HG03378 (cell line): ENCODE measurements around the gene LSMEM2.
"Not testable (repeated sequence)": the region's sequence is repeated elsewhere in the genome, so short reads cannot be mapped to it uniquely, and the experiment has no call there.

Experiments
- ATAC-seq: cut with Tn5 transposase; IDR thresholded peaks from one replicate; pipeline ENCODE4 v1.9.1; 2021; ENCODE audit warnings: mild to moderate bottlenecking, moderate library complexity; ENCODE audit not compliant: unreplicated experiment

The LSMEM2 gene

GRCh38 chr3:50276762-50277101, 2.2 kb upstream of the LSMEM2 start:
- no peak for ATAC-seq

GRCh38 chr3:50278123-50278879, 586 bp upstream of the LSMEM2 start:
- ATAC-seq = no peak

- no peak for ATAC-seq
These were observed 549 bp downstream of the LSMEM2 start for GRCh38 chr3:50279255-50280016.

GRCh38 chr3:50284121-50284520, 5.2 kb downstream of the LSMEM2 start:
- not testable (repeated sequence) for ATAC-seq

- ATAC-seq = no peak
These were observed 7.7 kb downstream of the LSMEM2 start for GRCh38 chr3:50286322-50287227.

DNA sequence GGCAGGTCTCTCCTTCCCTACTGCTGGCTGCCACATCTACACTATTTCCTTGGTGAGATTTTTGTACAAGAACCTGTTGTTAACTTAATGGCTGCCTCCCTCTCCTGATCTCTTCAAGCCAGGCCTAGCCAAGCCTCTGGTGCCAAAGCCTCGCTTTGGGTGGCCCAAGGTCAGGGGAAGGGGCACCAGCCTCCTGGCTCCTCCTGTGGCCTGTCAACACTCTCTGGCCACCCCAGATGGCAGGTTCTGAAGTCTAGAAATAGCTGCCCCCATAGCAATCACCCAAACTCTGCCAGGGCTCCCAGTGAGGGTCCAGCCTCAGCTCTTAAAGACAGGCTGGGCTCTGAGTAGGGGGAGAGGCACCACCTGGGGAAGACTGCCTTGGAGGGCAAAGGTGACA, 8.4 kb downstream of the LSMEM2 start:
- no peak for ATAC-seq

DNA sequence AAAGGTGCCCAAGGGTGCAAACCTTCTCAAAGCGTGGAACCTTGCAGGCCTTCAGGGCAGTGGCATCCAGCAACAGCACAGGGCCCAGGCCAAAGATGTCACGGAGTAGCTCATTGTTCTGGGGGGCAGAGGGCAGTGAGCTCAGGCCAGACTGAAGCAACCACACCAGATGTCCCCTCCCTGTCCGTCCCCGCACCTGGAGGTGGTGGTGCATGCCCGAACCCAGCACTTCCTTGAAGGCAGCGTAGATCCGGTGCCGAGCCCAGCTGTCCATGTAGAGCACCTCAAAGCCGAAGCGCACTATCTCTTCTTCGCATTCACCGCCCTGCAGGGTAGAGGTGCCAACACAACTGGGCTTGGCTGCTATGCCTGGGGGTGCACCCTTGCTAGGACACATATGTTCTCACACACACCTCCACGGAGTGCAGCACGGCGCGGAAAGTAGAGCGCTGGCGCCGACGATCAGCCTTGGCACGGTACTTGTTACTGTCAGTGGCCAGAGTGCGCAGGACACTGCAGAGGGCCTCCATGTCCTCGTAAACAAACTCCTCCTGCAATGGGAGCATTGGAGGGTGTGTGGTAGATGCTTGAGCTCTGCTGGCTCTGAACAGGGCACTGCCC, 9.6 kb downstream of the LSMEM2 start:
- no peak for ATAC-seq

- ATAC-seq = no peak
These were observed 10.2 kb downstream of the LSMEM2 start for GRCh38 chr3:50289130-50289529.

GRCh38 chr3:50290161-50290641, 11.3 kb downstream of the LSMEM2 start:
- ATAC-seq = no peak

DNA sequence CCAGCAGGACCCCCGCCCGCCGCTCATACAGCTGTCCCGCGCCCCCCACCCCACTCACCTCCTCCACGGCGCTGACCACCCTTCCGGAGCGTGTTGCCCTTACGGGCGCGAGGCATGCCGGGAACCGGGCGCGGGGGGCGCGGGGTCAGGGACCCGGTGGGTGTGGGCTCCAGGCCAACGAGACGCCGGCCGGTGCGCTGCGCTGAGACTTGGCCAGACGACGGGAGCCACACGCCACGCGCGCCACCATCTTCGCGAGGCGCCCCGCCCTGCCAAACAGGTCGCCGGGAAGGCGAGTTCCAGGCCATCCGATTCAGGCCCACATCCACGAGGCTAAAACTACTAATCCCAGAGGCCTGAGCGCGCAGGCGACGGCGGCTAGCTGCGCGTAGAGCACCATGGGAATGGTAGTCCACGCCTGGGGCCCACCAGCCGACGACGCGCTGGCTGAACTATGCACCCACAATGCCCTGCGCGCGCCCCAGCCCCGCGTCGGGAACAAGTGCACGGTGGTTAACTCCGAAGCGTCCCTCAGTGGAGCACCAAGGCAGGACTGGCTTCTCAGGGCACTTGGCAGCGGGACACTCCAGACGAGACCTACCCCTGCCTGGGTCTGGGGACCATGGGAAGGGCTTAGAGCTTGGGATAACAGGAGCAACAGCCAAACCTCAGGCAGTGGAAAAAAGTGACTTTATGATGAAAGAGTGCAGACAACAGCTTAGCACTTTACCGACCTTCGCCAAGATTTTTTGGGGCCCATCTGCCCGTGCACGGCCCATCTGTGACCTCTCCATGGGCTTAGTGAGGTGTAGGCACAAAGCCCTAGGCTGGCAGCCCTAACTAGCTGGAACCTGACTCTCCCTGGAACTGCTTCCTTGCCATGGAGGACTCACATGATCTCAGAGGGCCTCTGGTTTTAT, 13.5 kb downstream of the LSMEM2 start, which contains the start of gene IFRD2:
IFRD2 (minus strand) TSS at position 271 of the 920 bp plus-strand sequence; CDS start at position 116, 155 bp downstream.
- peak; percentile 86 for ATAC-seq

DNA sequence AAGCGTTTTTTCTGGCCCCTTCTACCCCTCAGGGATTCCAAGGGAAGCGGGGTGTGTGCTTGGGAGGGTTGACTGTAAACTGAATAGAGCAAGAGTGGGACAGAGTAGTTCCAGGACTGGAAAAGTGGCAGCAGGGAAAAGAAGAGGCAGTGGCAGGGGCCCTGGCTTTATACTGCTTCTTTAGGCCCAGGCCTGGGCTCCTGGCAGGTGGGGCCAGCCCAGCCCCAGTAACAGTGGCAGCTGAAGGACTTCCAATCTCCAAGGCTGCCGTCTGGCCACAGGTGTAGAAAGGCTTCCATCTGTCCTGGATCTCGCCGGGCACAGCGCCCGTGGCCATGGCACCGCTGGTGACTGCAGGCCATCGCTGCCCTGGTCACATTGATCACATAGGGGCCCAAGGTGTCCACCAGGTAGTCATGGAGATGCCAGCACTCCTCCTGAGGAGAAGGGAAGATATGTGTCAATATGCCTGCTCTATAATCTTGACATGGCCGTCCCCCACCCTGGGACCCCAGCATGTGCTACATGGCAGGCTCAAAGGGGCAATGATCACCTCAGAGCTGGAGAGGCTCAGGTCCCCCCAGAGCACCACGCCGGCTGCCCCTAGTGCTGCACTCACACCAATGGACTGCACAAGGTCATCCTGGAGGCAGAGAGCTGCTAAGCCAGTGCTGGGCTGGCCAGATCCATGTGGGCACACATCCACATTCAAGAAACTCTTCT, 14.4 kb downstream of the LSMEM2 start:
- no peak for ATAC-seq

DNA sequence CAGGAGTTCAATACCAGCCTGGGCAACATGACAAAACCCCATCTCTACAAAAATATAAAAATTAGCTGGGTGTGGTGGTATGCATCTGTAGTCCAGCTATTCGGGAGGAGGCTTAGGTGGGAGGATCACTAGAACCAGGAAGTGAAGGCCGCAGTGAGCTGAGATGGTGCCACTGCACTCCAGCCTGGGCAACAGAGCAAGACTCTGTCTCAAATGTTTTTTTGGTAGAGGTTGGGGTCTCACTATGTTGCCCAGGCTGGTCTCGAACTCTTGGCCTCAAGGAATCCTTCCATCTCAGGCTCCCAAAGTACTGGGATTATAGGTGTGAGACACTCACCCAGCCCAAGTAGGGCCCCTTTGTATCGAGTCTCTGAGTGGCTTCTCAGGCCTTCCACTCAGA, 15.2 kb downstream of the LSMEM2 start:
- ATAC-seq = no peak

DNA sequence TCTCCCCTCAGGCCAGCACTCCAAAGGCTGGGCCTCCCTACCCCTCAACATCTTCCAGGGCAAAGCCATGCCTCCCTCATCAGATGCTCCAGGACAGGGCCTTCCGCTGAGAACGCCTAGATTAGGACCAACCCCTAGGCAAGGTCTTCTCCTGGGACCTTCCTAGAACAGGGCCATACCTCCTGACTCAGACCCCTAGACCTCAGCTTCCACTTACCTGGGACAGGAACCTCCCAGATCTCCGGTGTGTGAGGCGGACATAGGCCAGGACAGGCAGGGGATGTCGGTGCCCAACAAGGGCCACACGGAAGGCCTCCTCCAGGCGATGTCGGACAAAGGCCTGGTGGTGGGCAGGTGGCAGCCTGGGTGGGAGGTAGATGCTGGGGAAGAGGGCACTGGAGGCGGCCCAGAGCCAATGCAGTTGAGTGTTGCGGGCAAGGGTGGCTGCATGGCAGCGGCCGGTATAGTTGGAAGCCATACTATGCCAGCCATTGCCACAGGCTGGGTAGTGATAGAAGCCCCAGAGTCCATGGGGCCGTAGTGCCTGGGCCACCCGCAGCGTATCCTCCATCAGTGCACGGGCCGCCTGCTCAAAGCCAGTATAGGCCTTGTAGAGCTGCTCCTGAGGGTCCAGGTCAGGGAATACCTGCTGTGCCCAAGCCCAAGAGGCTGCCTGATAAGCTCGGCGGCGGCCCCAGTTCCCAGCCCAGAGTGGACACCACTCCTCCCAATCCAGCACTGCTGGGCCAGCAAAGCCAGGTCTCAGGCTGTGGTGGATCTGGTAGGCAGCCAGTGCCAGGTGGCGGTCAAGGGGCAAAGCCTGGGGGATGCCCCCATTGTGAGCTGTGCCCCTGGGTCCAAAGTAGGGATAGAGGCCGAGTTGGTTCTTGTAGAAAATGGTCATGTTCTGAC, 15.9 kb downstream of the LSMEM2 start:
- ATAC-seq = no peak

DNA sequence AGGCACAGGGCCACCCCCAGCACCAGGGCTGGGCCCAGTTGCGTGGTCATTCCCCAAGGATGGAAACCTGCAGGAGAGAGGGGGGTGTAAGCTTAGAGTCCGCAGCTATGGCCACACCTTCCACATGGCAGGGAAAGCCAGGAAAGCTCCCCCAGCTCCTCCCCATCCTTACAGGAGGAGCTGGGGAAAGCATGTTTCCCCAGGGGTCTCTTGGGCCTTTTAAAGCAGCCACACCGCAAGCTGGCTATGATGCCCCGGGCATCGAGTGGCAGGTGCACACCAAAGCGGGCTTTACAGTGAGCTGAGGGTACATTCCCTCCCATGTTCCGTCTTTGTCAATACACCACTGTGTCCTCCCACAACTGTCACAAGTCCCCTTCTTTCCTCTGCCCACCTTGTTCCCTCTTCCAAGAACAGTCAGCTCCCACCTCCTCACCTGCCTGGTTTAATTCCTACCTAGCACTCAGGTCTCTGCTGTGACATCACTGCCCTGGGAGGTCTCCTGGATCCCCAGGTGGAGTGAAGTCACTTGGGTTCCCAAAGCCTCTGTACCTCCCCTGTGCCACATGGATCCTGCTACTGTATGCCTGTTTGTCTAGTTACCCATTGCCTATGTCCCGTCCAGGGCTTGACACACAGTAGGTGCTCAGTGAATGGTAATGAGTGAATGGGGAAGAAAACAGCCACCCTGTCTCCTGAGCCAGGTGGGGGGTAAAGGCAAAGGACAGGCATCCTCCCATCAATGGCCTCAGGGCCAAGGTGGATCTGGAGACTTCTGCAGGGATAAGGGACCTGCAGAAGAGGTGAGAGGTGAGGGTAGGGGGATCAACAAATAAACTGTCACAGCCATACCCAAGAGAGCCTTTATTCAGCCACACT, 16.9 kb downstream of the LSMEM2 start:
- ATAC-seq = no peak

DNA sequence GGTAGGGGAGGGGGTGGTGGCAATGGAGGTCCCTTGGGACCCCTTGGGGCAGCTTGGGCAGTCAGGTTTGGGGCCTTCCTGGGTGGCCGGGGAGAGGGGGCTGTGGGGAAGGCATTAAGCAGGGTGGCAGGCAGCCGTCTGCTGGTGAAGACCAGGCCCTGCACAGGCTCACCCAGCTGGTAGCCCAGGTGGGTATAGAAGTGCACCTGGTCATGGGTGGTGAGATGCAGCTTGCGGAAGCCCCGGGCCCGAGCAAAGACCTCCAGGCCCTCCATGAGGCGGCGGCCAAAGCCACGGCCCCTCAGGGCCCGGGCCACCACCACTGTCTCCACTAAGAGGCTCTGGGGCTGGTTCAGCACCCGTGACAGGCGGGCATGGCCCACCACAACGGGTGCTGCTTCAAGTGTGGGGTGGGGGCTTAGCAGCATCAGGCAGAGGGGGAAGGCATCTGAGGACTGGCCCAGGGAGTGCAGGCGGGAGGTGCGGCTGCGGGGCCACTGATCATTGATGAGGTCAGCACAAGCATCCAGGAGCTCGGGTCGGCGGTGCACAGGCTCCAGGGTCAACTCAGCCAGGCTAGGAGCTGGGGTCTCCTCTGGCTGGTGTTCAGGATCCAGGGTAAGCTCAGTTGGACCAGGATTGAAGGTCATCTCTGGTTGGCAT, 18.0 kb downstream of the LSMEM2 start:
- ATAC-seq = no peak

- ATAC-seq = no peak
These were observed 18.5 kb downstream of the LSMEM2 start for GRCh38 chr3:50297384-50297775.
